Measurements from ENCODE around the gene CD2. TPM values are rescaled to one million over a fixed set of nuclear protein-coding genes. Genes with fewer than 3 reads are reported as not detected.
A peak's percentile ranks its signal among the peaks of the same experiment; 100 is the strongest.
"Not testable (repeated sequence)": the region's sequence is repeated elsewhere in the genome, so short reads cannot be mapped to it uniquely, and the experiment has no call there.

CD2 gene
- total RNA-seq, 2 donors from 2014 or later = 232 to 298 TPM

GRCh38 chr1:116756092-116756491 is 1.9 kb downstream of the CD2 start:
- Mint-ChIP-seq H3K4me3 (peak overlapping the region; percentile 98 to 99), H3K36me3 (ENCODE audit: insufficient read depth in 2 of 2) (peaks cover 49 to 65% of the 10 kb centered on the region in 2 donors), H3K4me1 (ENCODE audit: low read depth) (peaks cover 29% of the 10 kb centered on the region), H3K27ac (peak overlapping the region; percentile 100)
- ATAC-seq (replicated peaks in 1 of 2) = peak; percentile 44 to 48
- H3K27me3 Mint-ChIP-seq (ENCODE audit: low read depth); H3K9me3 Mint-ChIP-seq: not testable (repeated sequence)
- peak; percentile 42 to 50 for DNase-seq

DNA sequence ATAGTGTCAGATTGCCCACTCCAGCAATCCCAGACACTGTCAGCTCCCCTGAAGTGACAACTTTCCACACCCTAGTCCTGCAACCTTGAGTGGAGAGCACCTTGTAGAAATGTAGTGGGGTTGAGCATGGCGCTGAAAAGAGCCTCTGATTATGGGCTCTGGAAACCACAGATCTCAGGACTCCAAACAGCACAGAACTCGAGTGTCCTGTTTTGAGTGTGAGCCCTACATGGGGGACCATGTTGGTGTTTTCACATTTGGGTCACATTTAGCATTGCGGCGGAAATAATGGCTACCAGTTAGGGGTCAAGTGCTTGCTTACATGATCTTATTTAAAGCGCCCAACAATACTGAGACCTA is 4.2 kb downstream of the CD2 start:
- Mint-ChIP-seq H3K36me3 (ENCODE audit: insufficient read depth in 2 of 2) (peaks cover 65 to 85% of the 10 kb centered on the region in 2 donors), H3K4me1 (ENCODE audit: low read depth) (peaks cover 38% of the 10 kb centered on the region), H3K4me3 (peak overlapping the region; percentile 98 to 99), H3K27ac (peak overlapping the region; percentile 99)
- H3K9me3 Mint-ChIP-seq; H3K27me3 Mint-ChIP-seq (ENCODE audit: low read depth): not testable (repeated sequence)
- DNase-seq = peak in 1 of 2 donors; percentile 46
- peak; percentile 10 to 19 for ATAC-seq (replicated peaks in 1 of 2)

- peaks cover 45% of the 10 kb centered on the region for H3K4me1 Mint-ChIP-seq (ENCODE audit: low read depth)
- DNase-seq = no peak
- ATAC-seq (replicated peaks in 1 of 2) = no peak
- H3K4me3 Mint-ChIP-seq = peak overlapping the region; percentile 98 to 99
- no peaks in the 10 kb centered on the region for H3K27me3 Mint-ChIP-seq (ENCODE audit: low read depth)
- H3K27ac Mint-ChIP-seq = peak overlapping the region; percentile 99
- no peaks in the 10 kb centered on the region for H3K9me3 Mint-ChIP-seq
- H3K36me3 Mint-ChIP-seq (ENCODE audit: insufficient read depth in 2 of 2) = peaks cover 67 to 83% of the 10 kb centered on the region in 2 donors
Measured at GRCh38 chr1:116759636-116760035, 5.4 kb downstream of the CD2 start.

DNA sequence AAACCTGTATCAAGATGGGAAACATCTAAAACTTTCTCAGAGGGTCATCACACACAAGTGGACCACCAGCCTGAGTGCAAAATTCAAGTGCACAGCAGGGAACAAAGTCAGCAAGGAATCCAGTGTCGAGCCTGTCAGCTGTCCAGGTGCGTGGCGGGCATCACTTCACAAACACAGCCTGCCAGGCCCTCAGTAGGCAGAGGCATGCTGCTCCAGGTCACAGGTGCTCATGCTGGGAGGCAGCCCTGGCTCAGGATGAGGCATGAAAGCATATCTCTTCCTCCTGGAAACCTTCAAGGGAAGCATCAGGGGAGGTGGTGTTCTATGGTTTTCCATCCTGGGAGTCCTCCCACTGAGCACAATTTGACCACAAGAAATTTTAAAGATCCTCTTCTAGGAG is 6.3 kb downstream of the CD2 start:
- Mint-ChIP-seq H3K4me3 (peak overlapping the region; percentile 98 to 99), H3K9me3 (no peaks in the 10 kb centered on the region), H3K36me3 (ENCODE audit: insufficient read depth in 2 of 2) (peaks cover 66 to 83% of the 10 kb centered on the region in 2 donors), H3K27me3 (ENCODE audit: low read depth) (no peaks in the 10 kb centered on the region), H3K4me1 (ENCODE audit: low read depth) (peaks cover 54% of the 10 kb centered on the region), H3K27ac (peak overlapping the region; percentile 99)
- DNase-seq (peak in 1 of 2 donors; percentile 29), ATAC-seq (replicated peaks in 1 of 2) (no peak)

DNA sequence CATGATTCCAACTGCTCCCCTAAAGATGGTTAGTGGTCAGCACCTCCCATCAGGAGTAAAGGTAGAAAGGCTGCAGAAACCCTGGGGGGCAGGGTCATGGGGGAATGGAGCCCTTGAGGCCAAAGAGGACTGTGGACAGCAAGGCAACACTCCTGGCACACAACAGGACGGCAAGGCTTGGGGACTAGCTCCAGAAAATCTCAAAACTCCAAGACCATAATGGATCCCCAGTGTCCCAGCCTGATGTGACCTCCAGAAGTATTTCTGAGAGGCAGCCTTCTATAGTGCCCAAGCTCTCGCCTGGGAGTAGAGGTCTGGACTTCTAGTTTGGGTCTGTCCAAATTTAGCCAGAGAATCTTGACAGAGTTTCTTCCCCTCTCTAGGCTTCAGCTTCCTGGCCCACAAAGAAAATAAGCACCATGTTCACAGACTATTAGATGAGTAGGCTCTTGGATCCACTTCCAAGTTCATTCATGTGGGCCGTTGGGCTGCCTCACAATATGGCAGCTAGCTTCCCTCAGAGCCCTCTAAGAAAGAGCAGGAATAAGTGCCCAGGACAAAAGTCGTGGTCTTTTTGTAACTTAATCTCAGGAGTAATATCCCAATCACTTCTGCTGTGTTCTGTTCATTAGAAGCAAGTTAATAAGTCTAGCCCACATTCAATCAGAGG is 6.9 kb downstream of the CD2 start:
- ATAC-seq (replicated peaks in 1 of 2) = no peak

DNA sequence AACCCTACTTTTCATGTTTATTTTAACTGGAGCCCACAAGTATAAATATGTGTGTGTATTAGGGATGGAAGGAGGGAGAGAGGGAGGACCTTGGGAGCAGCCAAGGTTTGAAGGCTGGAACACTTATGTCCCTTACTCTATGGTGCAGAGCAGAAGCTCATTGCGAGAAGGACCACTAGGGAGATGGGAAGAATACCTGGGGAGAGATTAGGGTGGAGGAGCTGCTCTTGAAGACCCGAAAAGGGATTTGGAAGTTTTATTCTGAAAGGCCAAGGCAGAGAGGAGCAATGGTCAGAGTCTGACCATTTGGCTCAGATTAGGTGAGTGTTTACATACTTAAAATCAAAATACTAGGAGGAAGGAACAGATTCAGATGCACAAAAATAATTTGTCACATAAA is 8.1 kb downstream of the CD2 start:
- H3K27me3 Mint-ChIP-seq (ENCODE audit: low read depth) = no peaks in the 10 kb centered on the region
- H3K4me1 Mint-ChIP-seq (ENCODE audit: low read depth) = peaks cover 72% of the 10 kb centered on the region
- peaks cover 59 to 82% of the 10 kb centered on the region in 2 donors for H3K36me3 Mint-ChIP-seq (ENCODE audit: insufficient read depth in 2 of 2)
- H3K9me3 Mint-ChIP-seq = no peaks in the 10 kb centered on the region
- no peak for DNase-seq
- ATAC-seq (replicated peaks in 1 of 2) = no peak
- peak overlapping the region; percentile 99 for H3K27ac Mint-ChIP-seq
- peak overlapping the region; percentile 98 to 99 for H3K4me3 Mint-ChIP-seq

More for the DNA sequence above, 6.9 kb downstream of the CD2 start:
- no peak for DNase-seq
- peaks cover 66 to 83% of the 10 kb centered on the region in 2 donors for H3K36me3 Mint-ChIP-seq (ENCODE audit: insufficient read depth in 2 of 2)
- peak overlapping the region; percentile 98 to 99 for H3K4me3 Mint-ChIP-seq
- peak overlapping the region; percentile 99 for H3K27ac Mint-ChIP-seq
- no peaks in the 10 kb centered on the region for H3K9me3 Mint-ChIP-seq
- peaks cover 60% of the 10 kb centered on the region for H3K4me1 Mint-ChIP-seq (ENCODE audit: low read depth)
- no peaks in the 10 kb centered on the region for H3K27me3 Mint-ChIP-seq (ENCODE audit: low read depth)

DNA sequence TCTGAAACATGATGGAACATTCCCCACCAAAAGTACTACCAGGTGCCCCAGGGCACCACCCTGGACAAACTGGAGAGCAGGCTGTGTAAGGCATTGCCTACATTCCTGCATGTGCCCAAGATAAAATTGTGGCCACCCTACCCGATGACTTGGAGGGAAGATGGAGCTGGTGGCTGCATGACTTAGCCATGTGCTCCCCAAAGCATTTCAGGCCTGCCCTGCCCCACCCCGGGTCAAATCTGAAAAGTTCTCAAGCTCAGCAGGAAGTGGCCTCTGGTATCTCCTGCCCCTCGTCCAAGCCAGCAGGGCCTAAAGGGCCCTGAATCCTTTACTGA is 8.5 kb downstream of the CD2 start:
- ATAC-seq (replicated peaks in 1 of 2) = no peak
- Mint-ChIP-seq H3K36me3 (ENCODE audit: insufficient read depth in 2 of 2) (peaks cover 61 to 82% of the 10 kb centered on the region in 2 donors), H3K9me3 (no peaks in the 10 kb centered on the region), H3K27ac (peak overlapping the region; percentile 99), H3K4me3 (peak overlapping the region; percentile 98 to 99), H3K27me3 (ENCODE audit: low read depth) (no peaks in the 10 kb centered on the region), H3K4me1 (ENCODE audit: low read depth) (peaks cover 77% of the 10 kb centered on the region)
- DNase-seq = peak in 1 of 2 donors; percentile 58

DNA sequence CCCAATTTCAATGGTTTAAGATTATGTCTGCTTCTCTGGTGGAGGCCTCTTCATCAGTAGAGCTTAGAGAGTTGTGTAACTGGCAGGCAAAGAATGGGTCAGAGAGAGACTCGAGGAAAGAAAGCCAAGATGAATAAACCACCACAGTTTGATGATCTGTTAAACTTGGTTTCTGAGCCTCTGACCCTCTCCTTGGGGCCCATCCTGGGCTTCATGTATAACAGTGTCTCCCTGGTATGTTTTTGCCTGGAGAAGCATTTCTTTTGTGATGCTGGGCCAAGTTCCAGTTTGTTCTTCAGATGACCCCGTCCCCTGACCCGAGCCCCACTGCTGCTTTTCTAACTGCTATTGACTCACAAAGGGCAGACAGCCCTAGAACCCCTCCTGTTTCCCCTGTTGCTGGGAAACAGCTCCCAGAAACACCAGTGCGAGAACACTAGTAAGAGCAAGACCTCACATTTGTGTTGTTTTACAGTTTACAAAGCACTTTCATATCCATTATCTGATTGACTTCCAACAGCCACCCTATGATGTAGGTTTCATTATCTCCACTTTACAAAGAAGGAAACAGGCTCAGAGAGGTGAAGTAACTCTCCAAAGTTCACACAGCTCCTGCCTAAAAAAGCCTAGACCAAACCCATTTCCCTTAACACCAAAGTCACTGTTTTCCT is 9.0 kb downstream of the CD2 start:
- Mint-ChIP-seq H3K27ac (peak overlapping the region; percentile 99), H3K4me3 (peak overlapping the region; percentile 98 to 99), H3K4me1 (ENCODE audit: low read depth) (peaks cover 82% of the 10 kb centered on the region), H3K27me3 (ENCODE audit: low read depth) (no peaks in the 10 kb centered on the region), H3K9me3 (no peaks in the 10 kb centered on the region), H3K36me3 (ENCODE audit: insufficient read depth in 2 of 2) (peaks cover 63 to 84% of the 10 kb centered on the region in 2 donors)
- peak; percentile 62 to 69 for ATAC-seq (replicated peaks in 1 of 2)
- DNase-seq = peak; percentile 82 to 85

DNA sequence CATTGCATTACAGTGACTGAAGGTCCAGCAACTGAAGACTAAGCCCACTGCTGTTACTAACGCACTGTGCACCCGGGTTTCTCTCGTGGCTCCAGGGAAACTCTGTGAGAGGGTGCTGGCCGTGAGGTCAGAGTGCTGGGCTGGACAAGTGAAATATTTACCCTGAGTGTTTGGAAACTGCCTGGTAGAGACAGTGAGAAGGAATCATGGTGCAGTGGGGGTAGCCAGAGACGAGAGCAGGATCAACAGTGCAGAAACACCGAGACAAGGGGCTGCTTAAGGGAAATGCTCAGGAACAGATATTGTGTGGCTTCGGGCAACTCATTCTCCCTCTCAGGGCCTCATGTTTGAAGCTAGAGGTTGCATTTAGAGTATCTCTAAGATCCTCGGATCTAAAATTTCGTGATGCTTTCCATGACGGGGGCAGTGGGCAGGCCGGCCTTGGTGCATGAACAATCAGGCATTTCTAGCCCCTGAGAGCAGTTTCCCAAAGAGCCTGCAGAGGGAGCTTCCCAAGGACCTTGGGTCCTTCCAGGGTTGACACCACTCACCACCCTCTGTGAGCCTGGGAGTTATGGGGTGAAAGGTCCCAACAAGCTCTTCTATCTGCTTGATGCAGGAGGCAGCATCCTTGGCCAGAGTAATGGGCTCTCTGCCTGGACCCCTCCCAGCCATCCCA is 9.7 kb downstream of the CD2 start:
- DNase-seq (peak; percentile 67 to 69), ATAC-seq (replicated peaks in 1 of 2) (peak; percentile 6 to 13)
- Mint-ChIP-seq H3K27ac (peak overlapping the region; percentile 99), H3K4me3 (peak overlapping the region; percentile 98 to 99), H3K9me3 (no peaks in the 10 kb centered on the region), H3K36me3 (ENCODE audit: insufficient read depth in 2 of 2) (peaks cover 66 to 84% of the 10 kb centered on the region in 2 donors), H3K4me1 (ENCODE audit: low read depth) (peaks cover 88% of the 10 kb centered on the region), H3K27me3 (ENCODE audit: low read depth) (no peaks in the 10 kb centered on the region)

GRCh38 chr1:116764466-116764898 is 10.3 kb downstream of the CD2 start:
- Mint-ChIP-seq H3K4me3 (peak overlapping the region; percentile 98 to 99), H3K4me1 (ENCODE audit: low read depth) (peaks cover 94% of the 10 kb centered on the region), H3K9me3 (no peaks in the 10 kb centered on the region), H3K36me3 (ENCODE audit: insufficient read depth in 2 of 2) (peaks cover 63 to 82% of the 10 kb centered on the region in 2 donors), H3K27me3 (ENCODE audit: low read depth) (no peaks in the 10 kb centered on the region), H3K27ac (peak overlapping the region; percentile 99)
- ATAC-seq (replicated peaks in 1 of 2) (peak; percentile 17 to 36), DNase-seq (peak; percentile 77 to 83)

DNA sequence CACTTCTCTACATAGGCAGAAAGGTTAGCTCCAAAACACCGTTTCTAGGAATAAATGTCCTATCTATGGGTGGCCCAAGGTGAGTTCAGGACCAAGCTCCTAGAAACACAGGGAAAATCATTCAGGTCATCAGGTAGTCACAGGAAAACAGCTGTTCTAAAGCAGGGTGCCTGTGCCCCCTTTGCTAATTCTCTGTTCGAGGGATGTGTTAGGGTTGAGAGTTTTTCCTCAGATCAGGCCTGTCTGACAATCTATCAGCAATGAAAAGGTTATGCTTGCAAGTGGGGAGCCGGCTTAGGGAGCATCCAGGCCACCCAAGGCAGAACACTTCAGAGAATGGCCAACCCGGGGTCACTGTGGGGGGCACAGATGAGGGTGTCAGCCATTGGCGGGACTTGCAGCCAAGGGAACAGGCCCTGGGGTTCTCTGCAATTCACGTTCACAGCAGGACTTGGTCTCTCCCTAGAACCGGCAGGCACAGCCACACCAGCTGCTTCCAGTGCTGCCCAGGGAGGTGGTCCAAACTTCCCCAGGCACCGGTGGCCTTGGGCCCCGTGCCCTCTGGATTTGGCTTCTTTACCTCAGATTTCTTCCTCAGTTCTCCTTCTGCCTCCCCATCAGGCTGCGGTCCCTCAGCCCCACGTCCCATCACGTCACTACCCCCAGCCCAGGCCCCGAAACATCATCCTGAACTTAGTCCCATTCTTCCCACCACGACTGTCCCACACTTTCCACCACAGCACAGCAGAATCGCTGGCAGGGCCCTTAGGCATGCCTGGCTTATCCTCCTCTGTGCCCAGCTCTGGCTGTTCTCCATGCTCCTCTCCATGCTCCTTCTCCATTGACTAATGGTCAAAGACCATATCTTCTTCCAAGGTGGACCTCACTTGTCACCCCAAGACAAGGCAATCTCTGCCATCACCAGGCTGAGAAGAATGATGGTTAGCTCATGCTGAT is 11.0 kb downstream of the CD2 start:
- Mint-ChIP-seq H3K4me1 (ENCODE audit: low read depth) (peaks cover 99% of the 10 kb centered on the region), H3K36me3 (ENCODE audit: insufficient read depth in 2 of 2) (peaks cover 60 to 76% of the 10 kb centered on the region in 2 donors), H3K4me3 (peak overlapping the region; percentile 98 to 99), H3K9me3 (no peaks in the 10 kb centered on the region), H3K27me3 (ENCODE audit: low read depth) (no peaks in the 10 kb centered on the region), H3K27ac (peak overlapping the region; percentile 99)
- ATAC-seq (replicated peaks in 1 of 2) (no peak), DNase-seq (no peak)

DNA sequence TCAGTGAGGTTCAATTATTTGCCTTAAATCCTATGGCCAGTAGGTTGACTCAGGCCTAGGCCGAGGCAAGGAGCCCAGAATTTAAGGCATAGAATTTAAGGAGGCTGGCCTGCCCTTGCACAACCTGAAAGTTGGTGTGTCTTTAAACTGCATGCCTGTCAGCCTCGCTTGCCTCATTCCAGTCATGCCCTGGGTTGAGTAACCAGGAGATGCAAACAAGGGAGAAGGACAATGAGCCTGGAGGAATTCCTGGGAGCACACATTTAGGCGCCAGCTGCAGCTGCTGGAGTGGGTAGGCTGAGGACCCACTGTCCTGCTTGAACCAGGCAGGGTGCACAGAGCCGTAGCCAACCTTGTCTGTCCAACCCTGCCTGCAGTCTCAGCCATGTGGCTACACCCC is 11.7 kb downstream of the CD2 start:
- Mint-ChIP-seq H3K36me3 (ENCODE audit: insufficient read depth in 2 of 2) (peaks cover 53 to 71% of the 10 kb centered on the region in 2 donors), H3K27me3 (ENCODE audit: low read depth) (no peaks in the 10 kb centered on the region), H3K4me3 (peak overlapping the region; percentile 98 to 99), H3K4me1 (ENCODE audit: low read depth) (peaks cover 99% of the 10 kb centered on the region), H3K27ac (peak overlapping the region; percentile 99), H3K9me3 (no peaks in the 10 kb centered on the region)
- peak in 1 of 2 donors; percentile 38 for DNase-seq
- ATAC-seq (replicated peaks in 1 of 2) = no peak
